Measurements from ENCODE around the gene CHKA.

DNA sequence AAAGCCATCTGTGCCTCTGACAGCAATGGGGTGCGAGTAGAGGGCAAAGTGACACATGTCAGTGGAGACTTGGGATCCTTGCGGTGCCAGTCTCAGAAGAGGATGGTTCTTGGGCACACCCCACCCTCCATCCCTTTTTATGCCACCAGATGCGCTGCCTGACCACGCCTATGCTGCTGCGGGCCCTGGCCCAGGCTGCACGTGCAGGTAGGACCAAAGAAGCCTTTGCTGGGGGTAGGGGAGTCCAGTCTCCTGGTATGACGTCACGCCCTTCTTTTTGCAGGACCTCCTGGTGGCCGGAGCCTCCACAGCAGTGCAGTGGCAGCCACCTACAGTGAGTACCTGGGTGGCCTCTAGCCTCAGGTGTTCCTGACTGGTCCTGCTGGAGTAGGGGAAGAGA is 89.2 kb downstream of the CHKA start:
- TF ChIP-seq EGR1 (IDR thresholded peaks at IDR 0.05; ENCODE audit: borderline replicate concordance, low read depth, low read length): no peak
- TF ChIP-seq JUN (IDR thresholded peaks at IDR 0.05; ENCODE audit: low read depth, low read length): no peak
- TF ChIP-seq GABPA (IDR thresholded peaks at IDR 0.05; ENCODE audit: borderline replicate concordance, insufficient read depth, low read length): no peak
- TF ChIP-seq, protein P1, sequence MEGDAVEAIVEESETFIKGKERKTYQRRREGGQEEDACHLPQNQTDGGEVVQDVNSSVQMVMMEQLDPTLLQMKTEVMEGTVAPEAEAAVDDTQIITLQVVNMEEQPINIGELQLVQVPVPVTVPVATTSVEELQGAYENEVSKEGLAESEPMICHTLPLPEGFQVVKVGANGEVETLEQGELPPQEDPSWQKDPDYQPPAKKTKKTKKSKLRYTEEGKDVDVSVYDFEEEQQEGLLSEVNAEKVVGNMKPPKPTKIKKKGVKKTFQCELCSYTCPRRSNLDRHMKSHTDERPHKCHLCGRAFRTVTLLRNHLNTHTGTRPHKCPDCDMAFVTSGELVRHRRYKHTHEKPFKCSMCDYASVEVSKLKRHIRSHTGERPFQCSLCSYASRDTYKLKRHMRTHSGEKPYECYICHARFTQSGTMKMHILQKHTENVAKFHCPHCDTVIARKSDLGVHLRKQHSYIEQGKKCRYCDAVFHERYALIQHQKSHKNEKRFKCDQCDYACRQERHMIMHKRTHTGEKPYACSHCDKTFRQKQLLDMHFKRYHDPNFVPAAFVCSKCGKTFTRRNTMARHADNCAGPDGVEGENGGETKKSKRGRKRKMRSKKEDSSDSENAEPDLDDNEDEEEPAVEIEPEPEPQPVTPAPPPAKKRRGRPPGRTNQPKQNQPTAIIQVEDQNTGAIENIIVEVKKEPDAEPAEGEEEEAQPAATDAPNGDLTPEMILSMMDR (IDR thresholded peaks at IDR 0.05; ENCODE audit: control extremely low read depth in 1 of 3, insufficient read depth in 1 of 3, low read depth in 1 of 3, low read length in 3 of 3): no peak
- TF ChIP-seq CHD2 (IDR thresholded peaks at IDR 0.05; ENCODE audit: low read length): no peak
- TF ChIP-seq NANOG (IDR thresholded peaks at IDR 0.05; ENCODE audit: insufficient read depth, low read depth, low read length, poor library complexity, severe bottlenecking): no peak
- TF ChIP-seq POLR2A (IDR thresholded peaks at IDR 0.05; ENCODE audit: control extremely low read depth in 1 of 2, low read depth in 2 of 2, low read length in 2 of 2): no peak
- no peak for TF ChIP-seq CBX8 (IDR thresholded peaks at IDR 0.05; ENCODE audit: borderline replicate concordance, low read depth, low read length)
- no peak for TF ChIP-seq TAF1 (IDR thresholded peaks at IDR 0.05; ENCODE audit: low read depth, low read length)
- no peak for TF ChIP-seq EZH2 (IDR thresholded peaks at IDR 0.05; ENCODE audit: low read depth, low read length, severe bottlenecking)

Data from H1 (cell line).